ENCODE measurements around the gene PIK3R3. TPM values are rescaled to one million over a fixed set of nuclear protein-coding genes. Genes with fewer than 3 reads are reported as not detected.

PIK3R3 gene
- total and polyA plus RNA-seq, 2 experiments from 2014 or later: 1.6 to 1.9 TPM

DNA sequence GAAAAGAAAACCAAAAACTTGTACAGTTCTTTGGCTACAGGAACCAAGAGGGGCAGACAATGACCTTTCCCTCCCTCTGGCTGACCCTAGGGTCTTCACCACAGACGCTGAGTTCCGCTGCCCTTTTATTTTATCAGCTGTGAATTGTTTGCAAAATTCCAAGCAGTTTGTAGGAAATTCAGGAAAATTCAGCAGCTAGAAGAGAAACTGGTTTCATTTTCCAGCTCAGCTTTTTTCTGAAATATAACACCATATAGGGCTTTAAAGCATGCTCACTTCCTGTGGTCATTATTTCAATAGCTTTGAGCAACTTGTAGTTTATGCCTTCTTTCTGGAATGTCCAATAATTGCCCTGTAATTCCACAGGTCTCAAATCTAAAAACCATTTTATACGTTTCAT, 5.5 kb upstream of the PIK3R3 start:
- H3K27ac ChIP-seq: no peak overlapping the region
- no peak overlapping the region for H3K9ac ChIP-seq
- 26 to 31% methylated on average over 3 of the region's 3 CpGs for WGBS, 2 experiments (ENCODE audit: low coverage in 1 of 2, low lambda C conversion rate in 2 of 2, missing lambda C conversion rate in 2 of 2)
- no peaks in the 10 kb centered on the region for H3K79me2 ChIP-seq (ENCODE audit: insufficient read depth)
- no peaks in the 10 kb centered on the region for H3K36me3 ChIP-seq (ENCODE audit: low read depth)
- DNase-seq: peak; percentile 36
- no peak overlapping the region for H3K4me3 ChIP-seq
- no peaks in the 10 kb centered on the region for H4K20me1 ChIP-seq (ENCODE audit: insufficient read depth)
- in situ Hi-C loops (cut with MboI): no loop called here
- no peaks in the 10 kb centered on the region for H3K9me3 ChIP-seq (ENCODE audit: low read depth)
- H3K4me1 ChIP-seq (ENCODE audit: insufficient read depth): peaks cover 5% of the 10 kb centered on the region; the same call in 1 of the 2 replicates
- no peaks in the 10 kb centered on the region for H3K9me2 ChIP-seq (ENCODE audit: insufficient read depth)
- peak overlapping the region; percentile 37 for H2AFZ ChIP-seq
- H3K27me3 ChIP-seq (replicated peaks; ENCODE audit: insufficient read depth): no peaks in the 10 kb centered on the region
- peaks cover 11% of the 10 kb centered on the region; the same call in 1 of the 2 replicates for H3F3A ChIP-seq (ENCODE audit: insufficient read depth)
- H3K4me2 ChIP-seq (ENCODE audit: unreplicated experiment): no peak overlapping the region
- no peak for TF ChIP-seq EZH2 (IDR thresholded peaks at IDR 0.05; ENCODE audit: insufficient read depth, poor library complexity, severe bottlenecking)
- TF ChIP-seq EZH2phosphoT487 (IDR thresholded peaks at IDR 0.05; ENCODE audit: insufficient read depth, low read depth): no peak

DNA sequence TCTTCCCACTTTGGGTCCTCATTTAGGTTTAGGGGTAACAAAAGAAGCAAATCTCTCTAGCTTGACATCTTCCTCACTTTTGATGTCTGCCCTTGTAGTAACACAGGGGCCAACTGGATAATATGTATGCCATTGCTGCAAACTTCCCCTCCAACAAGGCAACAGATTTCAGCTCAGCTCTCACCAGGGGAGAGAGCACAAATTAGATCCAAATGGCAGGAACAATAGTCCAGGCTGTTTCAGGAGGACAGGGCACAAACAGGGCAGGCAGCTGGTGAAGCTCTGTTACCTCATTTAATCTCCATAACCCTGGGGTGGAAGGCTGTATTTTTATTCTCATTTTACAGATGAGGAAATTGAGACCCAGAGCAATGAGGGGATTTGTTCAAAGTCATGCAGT, 4.3 kb upstream of the PIK3R3 start:
- H3K9ac ChIP-seq: no peak overlapping the region
- H3K27me3 ChIP-seq (replicated peaks; ENCODE audit: insufficient read depth): no peaks in the 10 kb centered on the region
- H3F3A ChIP-seq (ENCODE audit: insufficient read depth): peaks cover 11% of the 10 kb centered on the region; the same call in 1 of the 2 replicates
- H3K27ac ChIP-seq: no peak overlapping the region
- no peaks in the 10 kb centered on the region for H3K36me3 ChIP-seq (ENCODE audit: low read depth)
- H4K20me1 ChIP-seq (ENCODE audit: insufficient read depth): no peaks in the 10 kb centered on the region
- H3K4me2 ChIP-seq (ENCODE audit: unreplicated experiment): no peak overlapping the region
- in situ Hi-C loops (cut with MboI): no loop called here
- DNase-seq: no peak
- H3K9me3 ChIP-seq (ENCODE audit: low read depth): no peaks in the 10 kb centered on the region
- H3K9me2 ChIP-seq (ENCODE audit: insufficient read depth): no peaks in the 10 kb centered on the region
- H3K4me1 ChIP-seq (ENCODE audit: insufficient read depth): peaks cover 5% of the 10 kb centered on the region; the same call in 1 of the 2 replicates
- no peak overlapping the region for H3K4me3 ChIP-seq
- H3K79me2 ChIP-seq (ENCODE audit: insufficient read depth): no peaks in the 10 kb centered on the region
- H2AFZ ChIP-seq: no peak overlapping the region
- TF ChIP-seq EZH2 (IDR thresholded peaks at IDR 0.05; ENCODE audit: insufficient read depth, poor library complexity, severe bottlenecking) (no peak), EZH2phosphoT487 (IDR thresholded peaks at IDR 0.05; ENCODE audit: insufficient read depth, low read depth) (no peak)

DNA sequence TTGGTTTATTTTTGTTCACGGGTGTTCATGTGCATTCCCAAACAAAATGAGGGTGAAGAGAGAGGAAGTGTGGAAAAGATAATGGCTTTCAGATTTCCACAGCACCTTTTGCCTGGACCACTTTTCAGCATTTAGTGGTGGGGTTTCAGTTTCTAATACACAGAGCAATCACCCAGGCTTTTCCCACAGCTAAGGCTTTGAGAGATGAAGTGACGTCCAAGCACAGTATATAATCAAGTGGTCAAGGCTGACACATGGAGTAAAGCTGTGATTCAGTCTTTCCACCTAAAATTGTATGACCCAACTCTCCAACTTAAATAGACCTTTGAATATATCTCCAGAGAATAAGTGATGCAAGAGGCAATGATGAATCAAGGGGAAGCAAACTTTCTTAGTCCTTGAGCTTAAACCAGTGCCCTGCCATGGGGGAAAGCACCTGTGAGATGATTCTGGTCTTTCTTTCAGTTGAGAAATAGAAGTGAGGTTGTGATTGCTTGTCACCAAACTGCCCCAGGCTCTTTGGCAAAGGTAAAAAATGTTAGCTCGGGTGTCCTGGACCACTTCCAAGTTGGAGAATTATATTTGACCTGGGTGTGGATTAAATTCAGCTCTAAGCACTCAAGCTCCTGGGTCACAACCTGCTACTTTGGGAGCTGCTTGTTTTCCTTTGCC, 2.4 kb upstream of the PIK3R3 start:
- H4K20me1 ChIP-seq (ENCODE audit: insufficient read depth): no peaks in the 10 kb centered on the region
- H3K4me2 ChIP-seq (ENCODE audit: unreplicated experiment): no peak overlapping the region
- peaks cover 11% of the 10 kb centered on the region; the same call in 1 of the 2 replicates for H3F3A ChIP-seq (ENCODE audit: insufficient read depth)
- in situ Hi-C loops (cut with MboI): no loop called here
- H3K9me3 ChIP-seq (ENCODE audit: low read depth): no peaks in the 10 kb centered on the region
- peaks cover 13% of the 10 kb centered on the region; the same call in 1 of the 2 replicates for H3K4me1 ChIP-seq (ENCODE audit: insufficient read depth)
- WGBS, 2 experiments (ENCODE audit: low coverage in 1 of 2, low lambda C conversion rate in 2 of 2, missing lambda C conversion rate in 2 of 2): 31 to 32% methylated on average over 3 of the region's 3 CpGs
- H3K27ac ChIP-seq: peak overlapping the region; percentile 62
- H3K9me2 ChIP-seq (ENCODE audit: insufficient read depth): no peaks in the 10 kb centered on the region
- H3K27me3 ChIP-seq (replicated peaks; ENCODE audit: insufficient read depth): 0 out of 2 replicates have a peak, but pooled peaks cover 4% of the 10 kb centered on the region
- no peaks in the 10 kb centered on the region for H3K79me2 ChIP-seq (ENCODE audit: insufficient read depth)
- no peak overlapping the region for H3K9ac ChIP-seq
- peak; percentile 88 for DNase-seq
- no peak overlapping the region for H3K4me3 ChIP-seq
- no peak overlapping the region for H2AFZ ChIP-seq
- H3K36me3 ChIP-seq (ENCODE audit: low read depth): no peaks in the 10 kb centered on the region
- TF ChIP-seq EZH2 (IDR thresholded peaks at IDR 0.05; ENCODE audit: insufficient read depth, poor library complexity, severe bottlenecking): no peak
- no peak for TF ChIP-seq EZH2phosphoT487 (IDR thresholded peaks at IDR 0.05; ENCODE audit: insufficient read depth, low read depth)

DNA sequence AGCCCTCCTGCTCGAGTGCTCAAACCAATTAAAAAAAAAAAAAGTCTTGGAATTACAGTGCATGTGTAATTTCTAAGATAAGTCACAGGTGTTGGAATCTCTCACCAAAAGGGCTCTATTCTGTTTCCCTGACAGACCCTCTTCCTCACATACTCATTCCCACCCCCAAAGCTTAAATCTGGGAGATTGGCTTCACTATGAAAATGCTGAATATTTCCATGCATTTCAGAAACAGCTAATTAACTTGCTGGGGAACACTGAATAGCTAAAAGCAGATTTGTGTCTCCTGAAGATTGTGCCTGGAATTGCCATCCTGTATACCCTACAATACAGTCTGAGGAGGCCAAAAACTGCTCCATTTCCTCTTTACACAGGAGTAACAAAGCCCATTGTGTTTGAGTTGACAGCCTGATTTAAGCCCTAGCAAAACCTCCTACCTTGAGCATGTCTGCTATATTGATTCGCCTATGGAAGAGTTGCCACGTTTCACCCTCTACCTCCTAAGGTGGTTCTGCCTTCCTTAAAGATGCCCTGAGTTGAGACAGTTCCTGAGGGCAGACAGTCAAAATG, 1.4 kb upstream of the PIK3R3 start:
- Histone ChIP-seq H3K4me1 (ENCODE audit: insufficient read depth) (peaks cover 13% of the 10 kb centered on the region; the same call in 1 of the 2 replicates), H3K4me3 (peak overlapping the region; percentile 77), H2AFZ (peak overlapping the region; percentile 87), H3K36me3 (ENCODE audit: low read depth) (no peaks in the 10 kb centered on the region), H3K4me2 (ENCODE audit: unreplicated experiment) (peak overlapping the region; percentile 82), H3K79me2 (ENCODE audit: insufficient read depth) (no peaks in the 10 kb centered on the region), H3K27ac (no peak overlapping the region), H3K9ac (0 out of 2 replicates have a peak overlapping the region, but pooled peaks have one; percentile 88), H3K27me3 (replicated peaks; ENCODE audit: insufficient read depth) (0 out of 2 replicates have a peak, but pooled peaks cover 4% of the 10 kb centered on the region), H3K9me2 (ENCODE audit: insufficient read depth) (no peaks in the 10 kb centered on the region), H4K20me1 (ENCODE audit: insufficient read depth) (no peaks in the 10 kb centered on the region), H3F3A (ENCODE audit: insufficient read depth) (peaks cover 11% of the 10 kb centered on the region; the same call in 1 of the 2 replicates), H3K9me3 (ENCODE audit: low read depth) (no peaks in the 10 kb centered on the region)
- in situ Hi-C loops (cut with MboI): no loop called here
- TF ChIP-seq EZH2phosphoT487 (IDR thresholded peaks at IDR 0.05; ENCODE audit: insufficient read depth, low read depth) (no peak), EZH2 (IDR thresholded peaks at IDR 0.05; ENCODE audit: insufficient read depth, poor library complexity, severe bottlenecking) (no peak)
- WGBS, 2 experiments (ENCODE audit: low coverage in 1 of 2, low lambda C conversion rate in 2 of 2, missing lambda C conversion rate in 2 of 2): 44 to 48% methylated on average over 3 of the region's 3 CpGs
- no peak for DNase-seq

All from GM23248 (cell line).